ENCODE results near the gene LANCL2. TPM values are rescaled to one million over a fixed set of nuclear protein-coding genes. Genes with fewer than 3 reads are reported as not detected.
A peak's percentile ranks its signal among the peaks of the same experiment; 100 is the strongest.
"Not testable (repeated sequence)": the region's sequence is repeated elsewhere in the genome, so short reads cannot be mapped to it uniquely, and the experiment has no call there.

Gene LANCL2
- total RNA-seq, 4 donors from 2014 or later, result 14.5 to 32.5 (median 24.3) TPM

- Histone ChIP-seq H3K27ac (no peak overlapping the region), H3K9me3 (no peaks in the 10 kb centered on the region), H3K4me1 (no peaks in the 10 kb centered on the region), H3K27me3 (no peaks in the 10 kb centered on the region), H3K4me3 (replicated peaks in 1 of 3) (no peak overlapping the region), H3K36me3 (no peaks in the 10 kb centered on the region)
- WGBS, 2 donors, result 99% methylated on average over 4 of the region's 4 CpGs
- no peak for DNase-seq
- no peak for TF ChIP-seq POLR2A (IDR thresholded peaks at IDR 0.05)
- TF ChIP-seq CTCF (IDR thresholded peaks at IDR 0.05), result no peak
- intact Hi-C loops (cut with DNase I), result no loop called here
Observed at GRCh38 chr7:55386541-55386940, 21.4 kb downstream of the LANCL2 start.

- intact Hi-C loops (cut with DNase I), result no loop called here
- no peak for TF ChIP-seq CTCF (IDR thresholded peaks at IDR 0.05)
- TF ChIP-seq POLR2A (IDR thresholded peaks at IDR 0.05), result no peak
- H3K9me3 ChIP-seq, result no peaks in the 10 kb centered on the region
Observed at GRCh38 chr7:55387062-55387965, 22.2 kb downstream of the LANCL2 start.

GRCh38 chr7:55396233-55396785, 31.2 kb downstream of the LANCL2 start:
- Histone ChIP-seq H3K4me3 (replicated peaks in 1 of 3) (no peak overlapping the region), H3K27me3 (no peaks in the 10 kb centered on the region), H3K9me3 (no peaks in the 10 kb centered on the region), H3K4me1 (peaks cover 7 to 16% of the 10 kb centered on the region in 2 donors), H3K36me3 (no peaks in the 10 kb centered on the region), H3K27ac (no peak overlapping the region)
- intact Hi-C loops (cut with DNase I), result no loop called here
- no peak for TF ChIP-seq POLR2A (IDR thresholded peaks at IDR 0.05)
- no peak for TF ChIP-seq CTCF (IDR thresholded peaks at IDR 0.05)
- DNase-seq, result peak; percentile 34 to 52
- WGBS, 2 donors, result 81 to 93% methylated on average over 7 to 11 of the region's 11 CpGs

More at GRCh38 chr7:55387062-55387965, 22.2 kb downstream of the LANCL2 start:
- Histone ChIP-seq H3K27me3 (no peaks in the 10 kb centered on the region), H3K27ac (no peak overlapping the region), H3K4me3 (replicated peaks in 1 of 3) (no peak overlapping the region), H3K36me3 (no peaks in the 10 kb centered on the region), H3K4me1 (no peaks in the 10 kb centered on the region)
- 89% methylated on average over 7 of the region's 7 CpGs for WGBS, 2 donors
- no peak for DNase-seq

GRCh38 chr7:55397617-55398016, 32.5 kb downstream of the LANCL2 start:
- Histone ChIP-seq H3K9me3 (no peaks in the 10 kb centered on the region), H3K27ac (no peak overlapping the region), H3K4me1 (peaks cover 7 to 16% of the 10 kb centered on the region in 2 donors), H3K4me3 (replicated peaks in 1 of 3) (no peak overlapping the region), H3K27me3 (no peaks in the 10 kb centered on the region), H3K36me3 (no peaks in the 10 kb centered on the region)
- 97 to 99% methylated on average over 3 of the region's 3 CpGs for WGBS, 2 donors
- intact Hi-C loops (cut with DNase I), result no loop called here
- no peak for DNase-seq
- TF ChIP-seq CTCF (IDR thresholded peaks at IDR 0.05) (no peak), POLR2A (IDR thresholded peaks at IDR 0.05) (no peak)

- Histone ChIP-seq H3K27me3 (no peaks in the 10 kb centered on the region), H3K27ac (peak overlapping the region in 2 of 3 donors; percentile 14 to 24), H3K4me3 (replicated peaks in 1 of 3) (no peak overlapping the region), H3K9me3 (no peaks in the 10 kb centered on the region), H3K36me3 (no peaks in the 10 kb centered on the region), H3K4me1 (peaks cover 6 to 15% of the 10 kb centered on the region in 2 donors)
- TF ChIP-seq CTCF (IDR thresholded peaks at IDR 0.05), result no peak
- TF ChIP-seq POLR2A (IDR thresholded peaks at IDR 0.05), result no peak
- DNase-seq, result no peak
- intact Hi-C loops (cut with DNase I), result no loop called here
- WGBS, 2 donors, result 88 to 93% methylated on average over 2 of the region's 2 CpGs
Observed at GRCh38 chr7:55400191-55400590, 35.1 kb downstream of the LANCL2 start.

- no CpG with 5 or more reads among the region's 35 CpGs for WGBS, 2 donors
- H3K27ac ChIP-seq; H3K36me3 ChIP-seq; H3K4me3 ChIP-seq (replicated peaks in 1 of 3); H3K9me3 ChIP-seq; H3K27me3 ChIP-seq; DNase-seq; intact Hi-C loops (cut with DNase I); H3K4me1 ChIP-seq: not testable (repeated sequence)
Observed at GRCh38 chr7:55402506-55402905, 37.4 kb downstream of the LANCL2 start.
